ENCODE results near the gene TUBG1. TPM values are rescaled to one million over a fixed set of nuclear protein-coding genes. Genes with fewer than 3 reads are reported as not detected.

The TUBG1 gene
- 101 and 102 TPM in 2 replicates for total RNA-seq
- long read RNA-seq, transcript TUBG1-201 (11 exons, 1,611 nt): major isoform, 101 of 122 reads
- long read RNA-seq, partial matches to known transcripts: 7 of 122 reads
- long read RNA-seq, other reads (novel, unspliced or antisense): 14 of 122 reads

DNA sequence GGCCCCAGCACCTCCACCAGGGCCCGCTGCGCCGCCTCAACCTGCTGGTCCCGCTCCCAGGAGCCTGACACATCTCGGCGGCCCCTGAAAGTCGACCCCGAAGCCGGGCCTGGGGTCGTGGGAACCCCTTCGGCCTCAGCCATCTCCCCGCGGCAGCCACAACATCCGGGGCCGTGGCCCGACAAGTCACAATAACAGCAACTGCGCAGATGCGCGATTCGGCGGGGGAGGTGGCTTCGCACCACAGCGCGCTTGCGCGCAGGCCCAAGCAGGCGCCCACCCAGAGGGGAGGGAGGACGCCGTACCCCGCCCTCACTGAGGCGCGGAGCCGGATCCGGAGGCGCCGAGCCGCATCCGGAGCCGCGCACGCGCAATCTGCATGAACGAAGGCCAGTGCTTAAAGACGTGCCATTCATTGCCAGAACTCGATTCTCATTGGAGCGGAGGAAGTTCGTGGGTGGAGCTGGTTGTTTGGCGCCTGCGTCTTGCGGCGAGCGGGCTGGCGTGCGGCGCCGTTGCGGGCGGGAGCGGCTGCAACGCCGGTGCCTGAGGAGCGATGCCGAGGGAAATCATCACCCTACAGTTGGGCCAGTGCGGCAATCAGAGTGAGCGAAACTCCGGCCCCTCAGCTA is at the start of gene TUBG1, which contains the start of gene RETREG3:
Gene TUBG1 (plus strand): TSS at position 502 of the 632 bp plus-strand sequence. CDS start 55 bp downstream, at position 557.
Gene RETREG3 (minus strand): TSS at position 193 of the 632 bp plus-strand sequence. CDS start 50 bp downstream, at position 143.
- H3K9me3 Mint-ChIP-seq: no peaks in the 10 kb centered on the region
- peaks cover 11% of the 10 kb centered on the region for H3K36me3 Mint-ChIP-seq (ENCODE audit: low read depth)
- peak within 1 kb of the TSS; percentile 97 for H3K27ac Mint-ChIP-seq (ENCODE audit: unreplicated experiment)
- TF ChIP-seq, protein P1, sequence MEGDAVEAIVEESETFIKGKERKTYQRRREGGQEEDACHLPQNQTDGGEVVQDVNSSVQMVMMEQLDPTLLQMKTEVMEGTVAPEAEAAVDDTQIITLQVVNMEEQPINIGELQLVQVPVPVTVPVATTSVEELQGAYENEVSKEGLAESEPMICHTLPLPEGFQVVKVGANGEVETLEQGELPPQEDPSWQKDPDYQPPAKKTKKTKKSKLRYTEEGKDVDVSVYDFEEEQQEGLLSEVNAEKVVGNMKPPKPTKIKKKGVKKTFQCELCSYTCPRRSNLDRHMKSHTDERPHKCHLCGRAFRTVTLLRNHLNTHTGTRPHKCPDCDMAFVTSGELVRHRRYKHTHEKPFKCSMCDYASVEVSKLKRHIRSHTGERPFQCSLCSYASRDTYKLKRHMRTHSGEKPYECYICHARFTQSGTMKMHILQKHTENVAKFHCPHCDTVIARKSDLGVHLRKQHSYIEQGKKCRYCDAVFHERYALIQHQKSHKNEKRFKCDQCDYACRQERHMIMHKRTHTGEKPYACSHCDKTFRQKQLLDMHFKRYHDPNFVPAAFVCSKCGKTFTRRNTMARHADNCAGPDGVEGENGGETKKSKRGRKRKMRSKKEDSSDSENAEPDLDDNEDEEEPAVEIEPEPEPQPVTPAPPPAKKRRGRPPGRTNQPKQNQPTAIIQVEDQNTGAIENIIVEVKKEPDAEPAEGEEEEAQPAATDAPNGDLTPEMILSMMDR (conservative IDR thresholded peaks at IDR 0.05): peak; percentile 54
- peak within 1 kb of the TSS; percentile 99 for H3K4me3 Mint-ChIP-seq
- no peaks in the 10 kb centered on the region for H3K27me3 Mint-ChIP-seq (ENCODE audit: low read depth)
- peak; percentile 99 for DNase-seq (ENCODE audit: low read depth, low spot score)
- H3K4me1 Mint-ChIP-seq: peaks cover 36% of the 10 kb centered on the region

DNA sequence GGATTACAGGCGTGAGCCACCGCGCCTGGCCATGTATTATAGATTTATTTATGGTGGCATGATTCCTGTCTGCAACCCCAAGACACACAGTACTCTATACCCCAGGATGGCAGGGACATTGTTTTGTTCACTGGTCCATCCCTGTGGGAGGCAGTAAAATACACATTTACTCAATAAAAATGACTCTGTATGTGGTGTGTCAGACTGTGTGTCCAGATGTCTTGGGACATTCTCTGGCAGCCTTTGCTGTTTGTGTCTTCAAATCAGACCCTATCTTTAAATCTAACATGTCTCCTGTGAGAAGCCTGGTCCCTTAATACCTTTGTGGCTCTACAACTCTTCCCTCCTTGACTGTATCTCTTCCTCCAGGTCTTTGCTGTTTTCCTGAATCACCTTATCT is 49.2 kb upstream of the TUBG1 start:
- DNase-seq (ENCODE audit: low read depth, low spot score): no peak
- H3K36me3 Mint-ChIP-seq (ENCODE audit: low read depth): no peaks in the 10 kb centered on the region
- H3K27me3 Mint-ChIP-seq (ENCODE audit: low read depth): no peaks in the 10 kb centered on the region
- no peak overlapping the region for H3K27ac Mint-ChIP-seq (ENCODE audit: unreplicated experiment)
- H3K9me3 Mint-ChIP-seq: no peaks in the 10 kb centered on the region
- peak overlapping the region; percentile 87 for H3K4me3 Mint-ChIP-seq
- H3K4me1 Mint-ChIP-seq: peaks cover 23% of the 10 kb centered on the region
- TF ChIP-seq, protein P1 (conservative IDR thresholded peaks at IDR 0.05): no peak

DNA sequence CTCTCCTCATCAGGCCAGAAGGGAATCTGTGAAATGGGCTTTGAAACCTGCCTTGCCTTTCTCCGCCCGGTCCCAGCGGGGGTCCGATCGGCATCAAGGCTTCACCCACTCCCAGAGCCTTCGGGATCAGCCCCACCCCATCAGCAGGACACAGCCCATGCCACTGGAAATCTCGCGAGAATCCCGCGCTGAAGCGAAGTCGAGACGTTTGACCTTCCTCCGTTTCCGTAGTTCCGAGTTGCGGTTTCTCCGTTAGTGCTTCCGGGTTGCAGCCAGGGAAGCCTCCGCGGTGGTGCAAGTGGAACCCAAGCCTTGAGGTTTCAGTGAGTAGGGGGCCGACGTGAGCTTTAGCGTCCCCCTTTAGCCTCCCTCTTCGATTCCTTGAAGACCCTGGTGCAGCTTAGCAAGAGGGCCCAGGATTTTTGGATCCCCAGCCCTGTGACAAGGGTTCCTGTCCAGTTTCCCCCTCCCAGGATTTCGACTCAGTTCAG is 47.5 kb upstream of the TUBG1 start, which contains the start of gene COASY:
Gene COASY (plus strand): TSS at position 252 of the 491 bp plus-strand sequence. CDS start 475 bp downstream, outside the sequence.
- Mint-ChIP-seq H3K27ac (ENCODE audit: unreplicated experiment) (peak within 1 kb of the TSS; percentile 96), H3K4me1 (peaks cover 26% of the 10 kb centered on the region), H3K27me3 (ENCODE audit: low read depth) (no peaks in the 10 kb centered on the region), H3K36me3 (ENCODE audit: low read depth) (no peaks in the 10 kb centered on the region), H3K4me3 (peak within 1 kb of the TSS; percentile 97), H3K9me3 (no peaks in the 10 kb centered on the region)
- TF ChIP-seq, protein P1 (conservative IDR thresholded peaks at IDR 0.05): no peak
- peak; percentile 96 for DNase-seq (ENCODE audit: low read depth, low spot score)

DNA sequence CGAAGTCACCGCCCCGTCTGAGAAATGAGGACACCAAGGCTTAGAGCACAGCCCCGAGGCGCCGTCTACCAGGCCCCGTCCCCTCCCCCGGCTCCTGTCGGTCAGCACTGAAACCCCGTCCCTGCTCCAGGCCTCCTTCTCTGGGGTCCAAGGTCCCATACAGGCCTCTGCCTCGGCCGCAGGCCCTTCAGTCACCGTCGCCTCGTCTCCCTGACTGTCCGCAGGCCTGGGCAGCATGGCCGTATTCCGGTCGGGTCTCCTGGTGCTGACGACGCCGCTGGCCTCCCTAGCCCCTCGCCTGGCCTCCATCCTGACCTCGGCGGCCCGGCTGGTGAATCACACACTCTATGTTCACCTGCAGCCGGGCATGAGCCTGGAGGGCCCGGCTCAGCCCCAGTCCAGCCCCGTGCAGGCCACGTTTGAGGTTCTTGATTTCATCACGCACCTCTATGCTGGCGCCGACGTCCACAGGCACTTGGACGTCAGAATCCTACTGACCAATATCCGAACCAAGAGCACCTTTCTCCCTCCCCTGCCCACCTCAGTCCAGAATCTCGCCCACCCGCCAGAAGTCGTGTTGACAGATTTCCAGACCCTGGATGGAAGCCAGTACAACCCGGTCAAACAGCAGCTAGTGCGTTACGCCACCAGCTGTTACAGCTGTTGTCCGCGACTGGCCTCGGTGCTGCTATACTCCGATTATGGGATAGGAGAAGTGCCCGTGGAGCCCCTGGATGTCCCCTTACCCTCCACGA is 46.9 kb upstream of the TUBG1 start:
- TF ChIP-seq, protein P1 (conservative IDR thresholded peaks at IDR 0.05): no peak
- no peaks in the 10 kb centered on the region for H3K36me3 Mint-ChIP-seq (ENCODE audit: low read depth)
- no peak for DNase-seq (ENCODE audit: low read depth, low spot score)
- H3K4me1 Mint-ChIP-seq: peaks cover 23% of the 10 kb centered on the region
- H3K4me3 Mint-ChIP-seq: peak overlapping the region; percentile 97
- no peaks in the 10 kb centered on the region for H3K27me3 Mint-ChIP-seq (ENCODE audit: low read depth)
- H3K27ac Mint-ChIP-seq (ENCODE audit: unreplicated experiment): peak overlapping the region; percentile 96
- H3K9me3 Mint-ChIP-seq: no peaks in the 10 kb centered on the region

DNA sequence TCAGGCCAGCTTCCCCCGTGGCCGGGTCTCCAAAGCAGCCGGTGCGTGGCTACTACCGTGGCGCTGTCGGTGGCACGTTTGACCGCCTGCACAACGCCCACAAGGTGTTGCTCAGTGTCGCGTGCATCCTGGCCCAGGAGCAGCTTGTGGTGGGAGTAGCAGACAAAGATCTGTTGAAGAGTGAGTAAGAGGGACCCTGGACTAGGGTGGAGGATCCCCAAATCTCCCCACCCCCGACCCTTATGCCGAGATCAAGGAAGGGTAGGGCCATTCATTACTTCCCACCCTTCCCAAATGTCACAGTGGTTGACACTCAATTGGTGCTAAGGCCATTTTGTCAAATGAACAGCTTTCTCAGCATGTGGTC is 46.4 kb upstream of the TUBG1 start:
- DNase-seq (ENCODE audit: low read depth, low spot score): no peak
- Mint-ChIP-seq H3K27me3 (ENCODE audit: low read depth) (no peaks in the 10 kb centered on the region), H3K9me3 (no peaks in the 10 kb centered on the region), H3K36me3 (ENCODE audit: low read depth) (peaks cover 3% of the 10 kb centered on the region), H3K4me1 (peaks cover 27% of the 10 kb centered on the region), H3K4me3 (peak overlapping the region; percentile 97), H3K27ac (ENCODE audit: unreplicated experiment) (no peak overlapping the region)
- TF ChIP-seq, protein P1 (conservative IDR thresholded peaks at IDR 0.05): no peak
